Right lobe of liver (tissue), 4 donors: ENCODE results near the gene PPM1J.

Experiments used
- POLR2A ChIP-seq: fragments of 450-650 bp; IDR thresholded peaks from one replicate; pipeline ENCODE4 v1.6.1; 2017; ENCODE audit warnings: antibody characterized with exemption, mild to moderate bottlenecking
- TF ChIP-seq, protein P1 (sequence below), 4 donors: fragments of 200-600 bp in 3 of 4; fragments of 450-650 bp in 1 of 4; IDR thresholded peaks; one replicate each; pipeline versions ENCODE4 v1.5.1 to v1.8.0; 2016 to 2022; ENCODE audit warnings: antibody characterized with exemption in 4 of 4, mild to moderate bottlenecking in 2 of 4
- donor health status: DM: no; HTN: no; CAD: no.
- donor health status: DM: no; HTN: no; CAD: no.
- donor health status: DM: no; HTN: yes; CAD: no.

GRCh38 chr1:112685913-112686312 is 29.2 kb downstream of the PPM1J start:
- TF ChIP-seq, protein P1, sequence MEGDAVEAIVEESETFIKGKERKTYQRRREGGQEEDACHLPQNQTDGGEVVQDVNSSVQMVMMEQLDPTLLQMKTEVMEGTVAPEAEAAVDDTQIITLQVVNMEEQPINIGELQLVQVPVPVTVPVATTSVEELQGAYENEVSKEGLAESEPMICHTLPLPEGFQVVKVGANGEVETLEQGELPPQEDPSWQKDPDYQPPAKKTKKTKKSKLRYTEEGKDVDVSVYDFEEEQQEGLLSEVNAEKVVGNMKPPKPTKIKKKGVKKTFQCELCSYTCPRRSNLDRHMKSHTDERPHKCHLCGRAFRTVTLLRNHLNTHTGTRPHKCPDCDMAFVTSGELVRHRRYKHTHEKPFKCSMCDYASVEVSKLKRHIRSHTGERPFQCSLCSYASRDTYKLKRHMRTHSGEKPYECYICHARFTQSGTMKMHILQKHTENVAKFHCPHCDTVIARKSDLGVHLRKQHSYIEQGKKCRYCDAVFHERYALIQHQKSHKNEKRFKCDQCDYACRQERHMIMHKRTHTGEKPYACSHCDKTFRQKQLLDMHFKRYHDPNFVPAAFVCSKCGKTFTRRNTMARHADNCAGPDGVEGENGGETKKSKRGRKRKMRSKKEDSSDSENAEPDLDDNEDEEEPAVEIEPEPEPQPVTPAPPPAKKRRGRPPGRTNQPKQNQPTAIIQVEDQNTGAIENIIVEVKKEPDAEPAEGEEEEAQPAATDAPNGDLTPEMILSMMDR (IDR thresholded peaks at IDR 0.05): no peak
- TF ChIP-seq POLR2A: no peak
